ENCODE data around the gene SGMS1.
"Not testable (repeated sequence)": the region's sequence is repeated elsewhere in the genome, so short reads cannot be mapped to it uniquely, and the experiment has no call there.

DNA sequence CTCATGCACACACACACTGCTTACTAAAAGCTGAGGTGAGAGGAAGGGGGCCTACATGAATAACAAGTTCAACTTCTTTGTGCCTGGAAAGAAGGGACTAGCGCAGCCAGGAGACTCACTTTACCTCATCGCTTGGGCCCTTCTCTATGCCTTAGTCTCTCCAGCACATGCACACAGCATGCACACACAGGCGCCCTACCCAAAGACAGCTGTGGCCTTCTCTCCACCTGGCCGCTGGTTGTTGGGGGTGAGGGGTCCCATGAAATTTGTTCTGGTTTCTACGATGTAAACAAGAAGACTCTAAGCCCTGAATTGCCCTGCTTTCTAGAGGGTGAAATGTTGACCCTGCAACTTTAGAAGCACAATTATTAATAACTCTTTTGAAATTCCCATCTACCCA, 38.7 kb upstream of the SGMS1 start:
- TF ChIP-seq POLR2A (IDR thresholded peaks at IDR 0.05; ENCODE audit: low read length); GATA1 (IDR thresholded peaks at IDR 0.05; ENCODE audit: low read depth, low read length): not testable (repeated sequence)
